ENCODE measurements around the gene LRRC10.

Gene LRRC10, protein sequence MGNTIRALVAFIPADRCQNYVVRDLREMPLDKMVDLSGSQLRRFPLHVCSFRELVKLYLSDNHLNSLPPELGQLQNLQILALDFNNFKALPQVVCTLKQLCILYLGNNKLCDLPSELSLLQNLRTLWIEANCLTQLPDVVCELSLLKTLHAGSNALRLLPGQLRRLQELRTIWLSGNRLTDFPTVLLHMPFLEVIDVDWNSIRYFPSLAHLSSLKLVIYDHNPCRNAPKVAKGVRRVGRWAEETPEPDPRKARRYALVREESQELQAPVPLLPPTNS

DNA sequence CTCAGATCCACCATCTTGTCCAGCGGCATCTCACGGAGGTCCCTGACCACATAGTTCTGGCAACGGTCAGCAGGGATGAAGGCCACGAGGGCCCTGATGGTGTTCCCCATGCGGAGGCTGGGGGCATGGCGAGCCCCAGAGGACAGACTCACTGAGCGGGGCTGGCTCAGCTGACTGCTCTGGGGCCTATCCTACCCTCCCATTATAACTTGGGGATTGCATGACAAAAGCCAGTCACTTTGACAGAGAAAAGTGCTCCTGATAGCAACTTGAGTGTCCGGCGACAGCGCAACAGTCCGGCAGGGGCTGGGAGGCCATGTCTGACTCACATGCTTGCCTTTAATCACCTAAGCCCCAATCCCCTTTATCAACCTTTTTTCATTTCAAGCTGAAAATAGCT lies at the start of gene LRRC10:
Gene LRRC10 (minus strand): TSS at position 179 of the 400 bp plus-strand sequence. CDS start 69 bp downstream, at position 110.
- Histone ChIP-seq H3K4me3 (ENCODE audit: low read depth, low read length) (no peak within 1 kb of the TSS), H3K9ac (ENCODE audit: low read length) (no peak within 1 kb of the TSS)

DNA sequence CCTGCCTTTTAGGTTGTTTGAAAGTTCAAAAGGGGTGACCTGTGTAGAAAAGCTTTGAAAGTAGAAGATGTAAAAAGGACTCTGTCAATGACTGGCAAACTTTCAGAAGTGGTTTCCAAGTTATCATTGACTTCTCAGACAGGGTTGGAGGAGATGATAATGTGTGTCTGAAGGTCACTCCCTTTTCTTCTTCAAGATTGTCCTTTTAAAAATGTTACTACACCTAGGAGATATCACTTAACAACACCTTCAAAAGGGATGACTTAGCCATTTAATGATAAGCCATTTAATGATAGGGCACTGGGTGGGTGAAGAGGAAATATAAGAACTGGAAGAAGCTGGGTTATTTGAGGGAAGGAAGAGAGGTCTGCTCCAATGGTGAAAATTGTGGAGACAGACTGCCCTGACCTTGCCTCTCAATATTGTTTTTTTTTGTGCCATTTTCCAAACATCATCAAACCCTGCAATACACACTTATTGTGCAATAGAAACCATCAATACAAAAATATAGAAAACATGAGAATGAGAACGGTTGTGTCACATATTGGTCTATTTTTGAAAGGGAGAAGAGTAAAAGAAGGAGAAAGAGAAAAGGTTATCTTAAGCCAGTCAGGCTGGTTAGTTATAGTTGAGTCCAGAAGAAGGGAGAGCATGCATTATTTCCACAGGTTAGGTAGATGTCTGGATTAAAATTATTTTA lies 49.6 kb upstream of the LRRC10 start:
- no peaks in the 10 kb centered on the region for H3K36me3 ChIP-seq (ENCODE audit: control insufficient read depth, insufficient read depth, low read length)
- H3K4me1 ChIP-seq (ENCODE audit: control insufficient read depth, insufficient read depth, low read length), result peaks cover 4% of the 10 kb centered on the region; the same call in 1 of the 2 replicates
- H3K9ac ChIP-seq (ENCODE audit: low read length), result no peak overlapping the region
- H3K9me3 ChIP-seq (ENCODE audit: control insufficient read depth, insufficient read depth, low read depth, low read length), result no peaks in the 10 kb centered on the region
- no peaks in the 10 kb centered on the region for H3K27me3 ChIP-seq (ENCODE audit: control insufficient read depth, insufficient read depth, low read length)
- no peak overlapping the region for H3K27ac ChIP-seq (ENCODE audit: low read depth, low read length)
- no peak overlapping the region for H3K4me3 ChIP-seq (ENCODE audit: low read depth, low read length)

More for the DNA sequence above, at the start of gene LRRC10:
- Histone ChIP-seq H3K27ac (ENCODE audit: low read depth, low read length) (no peak within 1 kb of the TSS), H3K4me1 (ENCODE audit: control insufficient read depth, insufficient read depth, low read length) (no peaks in the 10 kb centered on the region), H3K27me3 (ENCODE audit: control insufficient read depth, insufficient read depth, low read length) (no peaks in the 10 kb centered on the region), H3K36me3 (ENCODE audit: control insufficient read depth, insufficient read depth, low read length) (no peaks in the 10 kb centered on the region), H3K9me3 (ENCODE audit: control insufficient read depth, insufficient read depth, low read depth, low read length) (no peaks in the 10 kb centered on the region)

DNA sequence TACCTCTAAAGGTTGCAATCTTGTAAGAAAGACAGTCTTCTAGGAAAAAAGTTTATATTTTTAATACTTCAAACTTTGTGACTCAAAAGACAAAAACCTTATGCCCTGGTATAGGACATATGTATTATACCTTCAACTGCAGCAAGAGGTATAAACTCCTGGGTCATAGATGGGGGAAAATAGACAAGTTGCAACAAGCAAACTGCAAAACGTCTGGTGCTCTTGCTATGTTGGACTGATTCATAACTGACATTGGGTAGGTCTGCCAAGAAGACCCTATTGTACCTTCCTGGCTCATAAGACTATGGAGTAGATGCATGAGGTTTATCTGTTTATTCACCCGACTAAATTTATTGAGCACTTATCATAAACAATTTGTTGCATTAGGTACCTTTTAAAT lies 47.5 kb upstream of the LRRC10 start:
- H3K27ac ChIP-seq (ENCODE audit: low read depth, low read length), result no peak overlapping the region
- H3K9ac ChIP-seq (ENCODE audit: low read length), result no peak overlapping the region
- no peaks in the 10 kb centered on the region for H3K36me3 ChIP-seq (ENCODE audit: control insufficient read depth, insufficient read depth, low read length)
- no peaks in the 10 kb centered on the region for H3K27me3 ChIP-seq (ENCODE audit: control insufficient read depth, insufficient read depth, low read length)
- H3K9me3 ChIP-seq (ENCODE audit: control insufficient read depth, insufficient read depth, low read depth, low read length), result no peaks in the 10 kb centered on the region
- H3K4me1 ChIP-seq (ENCODE audit: control insufficient read depth, insufficient read depth, low read length), result peaks cover 4% of the 10 kb centered on the region; the same call in 1 of the 2 replicates
- H3K4me3 ChIP-seq (ENCODE audit: low read depth, low read length), result no peak overlapping the region

DNA sequence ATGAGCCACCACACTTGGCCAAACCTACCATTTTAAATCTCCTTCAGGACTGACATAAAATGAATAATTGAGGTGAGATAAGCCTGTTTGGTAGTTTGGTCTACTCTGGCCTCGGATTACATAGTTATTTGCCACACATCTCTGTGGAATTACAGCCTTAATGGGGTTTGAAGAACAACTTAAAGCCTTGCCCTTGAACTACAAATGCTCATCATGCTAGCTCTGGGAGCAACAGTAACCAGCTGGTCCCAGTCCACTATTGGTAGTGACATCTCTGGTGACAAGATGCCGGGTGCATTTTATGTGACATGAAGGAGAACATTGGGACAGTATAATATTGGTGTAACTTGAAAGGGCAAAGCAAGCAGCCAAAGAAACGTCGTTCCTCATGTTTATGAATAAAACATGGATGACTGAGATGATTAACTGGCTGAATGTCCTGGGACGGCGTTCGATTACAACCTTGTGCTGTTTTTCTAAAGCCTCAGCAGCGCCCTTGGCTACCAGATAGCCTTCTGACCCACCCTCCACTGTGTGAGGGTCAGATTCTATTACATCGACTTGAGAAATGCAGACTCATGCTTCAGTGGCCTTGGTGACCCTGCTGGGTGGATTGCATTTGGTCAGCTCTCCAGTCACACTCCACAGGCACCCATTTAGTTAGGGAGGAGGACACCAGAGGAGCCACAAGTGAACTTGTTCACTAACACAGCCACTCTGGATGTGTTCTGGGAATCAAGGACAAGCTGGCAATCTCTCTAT lies 46.9 kb upstream of the LRRC10 start:
- Histone ChIP-seq H3K4me1 (ENCODE audit: control insufficient read depth, insufficient read depth, low read length) (peaks cover 4% of the 10 kb centered on the region; the same call in 1 of the 2 replicates), H3K9ac (ENCODE audit: low read length) (no peak overlapping the region), H3K9me3 (ENCODE audit: control insufficient read depth, insufficient read depth, low read depth, low read length) (no peaks in the 10 kb centered on the region), H3K27ac (ENCODE audit: low read depth, low read length) (no peak overlapping the region), H3K4me3 (ENCODE audit: low read depth, low read length) (no peak overlapping the region), H3K27me3 (ENCODE audit: control insufficient read depth, insufficient read depth, low read length) (no peaks in the 10 kb centered on the region), H3K36me3 (ENCODE audit: control insufficient read depth, insufficient read depth, low read length) (no peaks in the 10 kb centered on the region)

DNA sequence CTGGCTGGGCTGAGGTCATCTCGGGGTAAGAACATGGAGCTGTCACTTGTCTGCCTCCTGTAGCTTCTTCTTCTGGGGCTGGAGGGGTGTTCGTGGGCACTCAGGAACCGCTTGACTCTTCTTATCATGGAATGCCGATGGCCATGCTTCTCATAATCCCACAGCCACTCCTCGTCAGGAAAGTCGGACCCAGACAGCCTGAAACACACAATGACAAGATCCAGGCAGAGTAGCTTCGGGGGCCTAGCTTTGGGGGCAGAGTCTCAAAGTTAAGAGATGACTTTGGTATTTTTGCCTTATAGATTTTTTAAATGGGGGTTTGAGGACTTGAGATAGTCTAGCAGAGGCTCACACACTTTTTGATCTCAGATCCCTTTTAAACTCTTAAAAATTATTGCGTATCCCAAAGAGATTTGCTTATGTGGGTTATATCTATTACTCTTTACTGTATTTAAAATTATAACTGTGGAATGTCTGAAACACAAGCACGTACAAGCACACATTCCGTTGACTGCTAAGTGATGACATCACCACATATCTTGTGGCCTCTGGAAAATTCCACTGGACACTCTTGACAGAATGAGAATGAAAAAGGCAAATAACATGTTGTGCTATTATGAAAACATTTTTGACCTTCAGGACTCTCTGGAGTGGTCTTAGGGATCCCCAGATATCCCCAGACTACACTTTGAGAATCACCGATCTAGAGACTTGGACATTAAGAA lies 45.1 kb upstream of the LRRC10 start:
- H3K9ac ChIP-seq (ENCODE audit: low read length), result no peak overlapping the region
- H3K4me1 ChIP-seq (ENCODE audit: control insufficient read depth, insufficient read depth, low read length), result peaks cover 4% of the 10 kb centered on the region; the same call in 1 of the 2 replicates
- no peak overlapping the region for H3K27ac ChIP-seq (ENCODE audit: low read depth, low read length)
- H3K27me3 ChIP-seq (ENCODE audit: control insufficient read depth, insufficient read depth, low read length), result no peaks in the 10 kb centered on the region
- H3K36me3 ChIP-seq (ENCODE audit: control insufficient read depth, insufficient read depth, low read length), result no peaks in the 10 kb centered on the region
- no peak overlapping the region for H3K4me3 ChIP-seq (ENCODE audit: low read depth, low read length)
- no peaks in the 10 kb centered on the region for H3K9me3 ChIP-seq (ENCODE audit: control insufficient read depth, insufficient read depth, low read depth, low read length)

DNA sequence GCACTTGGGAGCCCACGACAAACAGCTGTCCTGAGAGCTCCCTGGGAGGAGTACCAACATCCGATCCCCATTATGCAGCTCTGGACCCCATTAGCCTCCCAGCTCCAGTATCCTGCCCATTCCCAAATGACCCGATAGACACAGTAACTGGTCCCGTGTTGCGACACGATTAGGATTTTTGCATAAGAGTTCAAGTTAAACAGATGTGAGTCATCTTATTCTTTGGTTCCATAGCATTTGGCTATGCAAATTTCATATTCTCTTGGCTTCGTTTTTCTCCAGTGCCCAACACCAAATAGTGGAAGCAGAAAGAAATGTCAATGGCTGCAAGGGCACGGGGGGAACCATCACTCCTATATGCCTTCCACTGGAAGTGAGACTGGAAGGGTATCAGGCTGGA lies 43.0 kb upstream of the LRRC10 start:
- H3K36me3 ChIP-seq (ENCODE audit: control insufficient read depth, insufficient read depth, low read length), result no peaks in the 10 kb centered on the region
- H3K9ac ChIP-seq (ENCODE audit: low read length), result no peak overlapping the region
- no peaks in the 10 kb centered on the region for H3K9me3 ChIP-seq (ENCODE audit: control insufficient read depth, insufficient read depth, low read depth, low read length)

DNA sequence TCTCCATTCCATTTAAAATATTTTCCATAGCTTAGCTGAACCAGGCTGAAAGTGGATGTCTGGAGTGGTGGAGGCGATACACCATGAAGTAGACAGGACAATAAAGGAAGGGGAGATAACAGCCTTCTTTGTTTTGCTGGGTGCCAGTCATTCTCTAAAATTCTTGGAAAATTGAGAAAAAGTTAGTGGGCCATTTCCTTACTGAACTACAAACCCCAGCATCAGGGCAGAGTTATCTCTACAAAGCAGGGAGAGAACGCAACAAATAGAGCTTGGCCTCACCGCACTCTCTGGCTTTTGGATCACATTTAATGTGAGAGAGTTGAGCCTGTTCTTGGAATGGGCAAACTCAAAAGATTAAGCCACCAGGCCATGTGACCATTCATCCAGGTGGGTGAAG lies 41.2 kb upstream of the LRRC10 start:
- no peaks in the 10 kb centered on the region for H3K36me3 ChIP-seq (ENCODE audit: control insufficient read depth, insufficient read depth, low read length)
- no peak overlapping the region for H3K4me3 ChIP-seq (ENCODE audit: low read depth, low read length)
- no peak overlapping the region for H3K9ac ChIP-seq (ENCODE audit: low read length)
- no peaks in the 10 kb centered on the region for H3K27me3 ChIP-seq (ENCODE audit: control insufficient read depth, insufficient read depth, low read length)
- H3K4me1 ChIP-seq (ENCODE audit: control insufficient read depth, insufficient read depth, low read length), result no peaks in the 10 kb centered on the region
- no peak overlapping the region for H3K27ac ChIP-seq (ENCODE audit: low read depth, low read length)
- no peaks in the 10 kb centered on the region for H3K9me3 ChIP-seq (ENCODE audit: control insufficient read depth, insufficient read depth, low read depth, low read length)

More for the DNA sequence above, 43.0 kb upstream of the LRRC10 start:
- no peaks in the 10 kb centered on the region for H3K27me3 ChIP-seq (ENCODE audit: control insufficient read depth, insufficient read depth, low read length)
- H3K4me3 ChIP-seq (ENCODE audit: low read depth, low read length), result no peak overlapping the region
- H3K27ac ChIP-seq (ENCODE audit: low read depth, low read length), result no peak overlapping the region
- peaks cover 4% of the 10 kb centered on the region; the same call in 1 of the 2 replicates for H3K4me1 ChIP-seq (ENCODE audit: control insufficient read depth, insufficient read depth, low read length)

DNA sequence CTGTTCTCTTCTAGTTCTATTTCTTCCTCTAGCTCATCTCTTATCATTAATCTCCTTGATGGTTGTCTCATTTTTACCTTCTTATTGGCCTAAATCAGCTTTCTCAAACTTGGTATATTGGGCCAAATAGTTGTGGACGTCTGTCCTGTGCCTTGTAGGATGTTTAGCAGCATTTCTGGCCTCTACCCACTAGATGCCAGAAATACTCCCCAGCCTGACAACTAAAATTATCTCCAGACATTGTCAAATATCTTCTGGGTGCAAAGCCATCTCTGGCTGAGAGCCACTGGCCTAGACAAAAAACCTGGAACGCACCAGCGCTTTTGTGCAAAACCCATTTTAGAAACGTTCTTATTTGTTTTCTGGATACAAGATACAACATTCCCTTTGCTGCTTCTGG lies 38.8 kb upstream of the LRRC10 start:
- no peaks in the 10 kb centered on the region for H3K4me1 ChIP-seq (ENCODE audit: control insufficient read depth, insufficient read depth, low read length)
- H3K4me3 ChIP-seq (ENCODE audit: low read depth, low read length), result no peak overlapping the region
- no peaks in the 10 kb centered on the region for H3K36me3 ChIP-seq (ENCODE audit: control insufficient read depth, insufficient read depth, low read length)
- H3K9me3 ChIP-seq (ENCODE audit: control insufficient read depth, insufficient read depth, low read depth, low read length), result no peaks in the 10 kb centered on the region
- no peak overlapping the region for H3K9ac ChIP-seq (ENCODE audit: low read length)
- H3K27me3 ChIP-seq (ENCODE audit: control insufficient read depth, insufficient read depth, low read length), result no peaks in the 10 kb centered on the region
- no peak overlapping the region for H3K27ac ChIP-seq (ENCODE audit: low read depth, low read length)

DNA sequence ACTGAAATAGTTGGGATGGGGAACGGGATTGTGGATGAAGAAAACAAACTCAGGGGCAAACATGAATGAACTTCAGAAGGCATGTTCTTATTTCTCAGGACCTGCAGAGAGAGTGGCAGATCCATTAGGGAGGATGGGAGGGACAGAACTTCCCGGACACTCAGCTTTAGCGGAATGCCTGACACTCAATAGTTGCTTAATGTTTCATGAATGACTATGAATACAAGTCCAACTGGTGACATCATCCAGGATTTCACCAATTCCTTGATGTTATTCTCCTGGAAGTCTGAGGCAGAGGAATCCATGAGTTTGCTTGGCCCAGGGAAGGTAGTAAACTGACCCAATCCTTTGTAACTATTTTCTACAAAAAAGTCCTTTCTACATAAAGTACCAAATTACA lies 37.8 kb upstream of the LRRC10 start:
- no peaks in the 10 kb centered on the region for H3K9me3 ChIP-seq (ENCODE audit: control insufficient read depth, insufficient read depth, low read depth, low read length)
- H3K4me1 ChIP-seq (ENCODE audit: control insufficient read depth, insufficient read depth, low read length), result no peaks in the 10 kb centered on the region
- no peaks in the 10 kb centered on the region for H3K27me3 ChIP-seq (ENCODE audit: control insufficient read depth, insufficient read depth, low read length)
- no peak overlapping the region for H3K4me3 ChIP-seq (ENCODE audit: low read depth, low read length)
- no peaks in the 10 kb centered on the region for H3K36me3 ChIP-seq (ENCODE audit: control insufficient read depth, insufficient read depth, low read length)
- no peak overlapping the region for H3K9ac ChIP-seq (ENCODE audit: low read length)
- no peak overlapping the region for H3K27ac ChIP-seq (ENCODE audit: low read depth, low read length)

DNA sequence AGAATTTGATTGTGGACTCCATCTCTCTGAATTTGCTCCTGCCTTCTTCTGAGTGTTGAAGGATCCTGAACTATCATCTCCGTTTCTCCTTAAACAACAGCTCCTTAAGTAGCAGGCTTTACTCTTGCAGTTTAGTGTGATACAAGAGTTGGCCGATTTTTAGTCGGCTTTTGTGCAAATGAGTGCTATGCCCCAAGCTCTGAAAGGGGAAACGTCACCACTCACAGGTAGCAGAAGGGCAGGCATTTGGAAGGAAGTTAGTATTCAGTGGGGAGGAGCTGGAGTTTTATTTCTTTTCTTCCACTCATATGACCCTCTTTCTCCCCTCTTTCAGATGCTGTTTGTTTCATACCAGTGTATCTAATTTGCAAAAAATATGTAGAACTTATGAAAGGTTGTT lies 36.5 kb upstream of the LRRC10 start:
- H3K27me3 ChIP-seq (ENCODE audit: control insufficient read depth, insufficient read depth, low read length), result no peaks in the 10 kb centered on the region
- H3K27ac ChIP-seq (ENCODE audit: low read depth, low read length), result no peak overlapping the region
- H3K4me1 ChIP-seq (ENCODE audit: control insufficient read depth, insufficient read depth, low read length), result no peaks in the 10 kb centered on the region
- H3K36me3 ChIP-seq (ENCODE audit: control insufficient read depth, insufficient read depth, low read length), result no peaks in the 10 kb centered on the region
- H3K9me3 ChIP-seq (ENCODE audit: control insufficient read depth, insufficient read depth, low read depth, low read length), result no peaks in the 10 kb centered on the region
- no peak overlapping the region for H3K9ac ChIP-seq (ENCODE audit: low read length)
- H3K4me3 ChIP-seq (ENCODE audit: low read depth, low read length), result no peak overlapping the region

All from HUES6 (cell line).